Measurements from ENCODE around the gene ANKH. TPM values are rescaled to one million over a fixed set of nuclear protein-coding genes. Genes with fewer than 3 reads are reported as not detected.

Gene ANKH
- polyA plus RNA-seq, 1 donor (not counting 4 experiments of a cell fraction or from before 2014, with no cell fraction given) = 13.8 TPM

GRCh38 chr5:14855366-14855765, 16.2 kb downstream of the ANKH start:
- TF ChIP-seq EZH2 (IDR thresholded peaks at IDR 0.05; ENCODE audit: low read length) = no peak
- TF ChIP-seq CTCF (optimal IDR thresholded peaks at IDR 0.05 in 1 of 3, IDR thresholded peaks at IDR 0.05 in 1 of 3, conservative IDR thresholded peaks at IDR 0.05 in 1 of 3; ENCODE audit: extremely low read depth in 1 of 3, insufficient read depth in 2 of 3, low read length in 3 of 3) = no peak
- DNase-seq (ENCODE audit: low read depth, low spot score) (no peak), FAIRE-seq (no peak)
- Histone ChIP-seq H3K79me2 (ENCODE audit: control insufficient read depth, insufficient read depth, low read length) (no peaks in the 10 kb centered on the region), H3K27me3 (ENCODE audit: control insufficient read depth, extremely low read depth, insufficient read depth, low read length) (no peaks in the 10 kb centered on the region), H3K9ac (ENCODE audit: control insufficient read depth, extremely low read depth, insufficient read depth, low read length) (no peak overlapping the region), H4K20me1 (ENCODE audit: control insufficient read depth, extremely low read depth, insufficient read depth, low read length) (no peaks in the 10 kb centered on the region), H3K27ac (ENCODE audit: control insufficient read depth, insufficient read depth, low read length) (no peak overlapping the region), H3K9me3 (ENCODE audit: control insufficient read depth, low read depth, low read length) (no peaks in the 10 kb centered on the region), H2AFZ (ENCODE audit: control insufficient read depth, low read length) (no peak overlapping the region), H3K4me3 (ENCODE audit: control insufficient read depth in 2 of 3, extremely low read depth in 1 of 3, insufficient read depth in 2 of 3, low read depth in 1 of 3, low read length in 3 of 3) (no peak overlapping the region), H3K9me1 (ENCODE audit: control insufficient read depth, extremely low read depth, insufficient read depth, low read length) (no peaks in the 10 kb centered on the region), H3K4me1 (ENCODE audit: control insufficient read depth, extremely low read depth, insufficient read depth, low read length) (peaks cover 5% of the 10 kb centered on the region), H3K4me2 (ENCODE audit: control insufficient read depth, extremely low read depth, insufficient read depth, low read depth, low read length) (no peak overlapping the region), H3K36me3 (ENCODE audit: control insufficient read depth in 2 of 2, extremely low read depth in 1 of 2, insufficient read depth in 2 of 2, low read length in 2 of 2) (no peaks in the 10 kb centered on the region)
- dilution Hi-C loops (cut with MboI; ENCODE audit: extremely low pct_ligation_motif_present, low sequenced_read_pairs) = no loop called here

GRCh38 chr5:14854799-14855198, 16.8 kb downstream of the ANKH start:
- H3K36me3 ChIP-seq (ENCODE audit: control insufficient read depth in 2 of 2, extremely low read depth in 1 of 2, insufficient read depth in 2 of 2, low read length in 2 of 2) = no peaks in the 10 kb centered on the region
- H3K4me2 ChIP-seq (ENCODE audit: control insufficient read depth, extremely low read depth, insufficient read depth, low read depth, low read length) = no peak overlapping the region
- no peak overlapping the region for H3K4me3 ChIP-seq (ENCODE audit: control insufficient read depth in 2 of 3, extremely low read depth in 1 of 3, insufficient read depth in 2 of 3, low read depth in 1 of 3, low read length in 3 of 3)
- H3K9me3 ChIP-seq (ENCODE audit: control insufficient read depth, low read depth, low read length) = no peaks in the 10 kb centered on the region
- FAIRE-seq (no peak), DNase-seq (ENCODE audit: low read depth, low spot score) (no peak)
- no peak overlapping the region for H3K9ac ChIP-seq (ENCODE audit: control insufficient read depth, extremely low read depth, insufficient read depth, low read length)
- no peaks in the 10 kb centered on the region for H3K9me1 ChIP-seq (ENCODE audit: control insufficient read depth, extremely low read depth, insufficient read depth, low read length)
- H3K27me3 ChIP-seq (ENCODE audit: control insufficient read depth, extremely low read depth, insufficient read depth, low read length) = no peaks in the 10 kb centered on the region
- dilution Hi-C loops (cut with MboI; ENCODE audit: extremely low pct_ligation_motif_present, low sequenced_read_pairs) = no loop called here
- TF ChIP-seq CTCF (optimal IDR thresholded peaks at IDR 0.05 in 1 of 3, IDR thresholded peaks at IDR 0.05 in 1 of 3, conservative IDR thresholded peaks at IDR 0.05 in 1 of 3; ENCODE audit: extremely low read depth in 1 of 3, insufficient read depth in 2 of 3, low read length in 3 of 3) = no peak
- TF ChIP-seq EZH2 (IDR thresholded peaks at IDR 0.05; ENCODE audit: low read length) = no peak
- H4K20me1 ChIP-seq (ENCODE audit: control insufficient read depth, extremely low read depth, insufficient read depth, low read length) = no peaks in the 10 kb centered on the region
- H3K27ac ChIP-seq (ENCODE audit: control insufficient read depth, insufficient read depth, low read length) = no peak overlapping the region
- H3K4me1 ChIP-seq (ENCODE audit: control insufficient read depth, extremely low read depth, insufficient read depth, low read length) = peaks cover 10% of the 10 kb centered on the region
- no peak overlapping the region for H2AFZ ChIP-seq (ENCODE audit: control insufficient read depth, low read length)
- no peaks in the 10 kb centered on the region for H3K79me2 ChIP-seq (ENCODE audit: control insufficient read depth, insufficient read depth, low read length)
